PC-3 (cell line): ENCODE measurements around the gene MYLK3. TPM values are rescaled to one million over a fixed set of nuclear protein-coding genes. Genes with fewer than 3 reads are reported as not detected.

Experiments
- ATAC-seq: fragments of 200-7000 bp; cut with Tn5 transposase; 2 replicates; pipeline ENCODE4 v1.9.1; 2020; ENCODE audit warnings: mild to moderate bottlenecking, moderate library complexity
- BruUV-seq: library from RNA; stranded (reverse); fragments of 400-500 nt; replicated peaks from 2 replicates; lab custom pipeline; 2021; lab: Mats Ljungman, UMichigan
- CTCF ChIA-PET: fragments of 300-600 bp; sonication (Branson Sonifier 250); formaldehyde crosslinking; loops from one replicate; lab custom pipeline; 2022; ENCODE audit warnings: antibody characterized with exemption; lab: Charles Lee
- POLR2A ChIA-PET: fragments of 300-600 bp; sonication (Branson Sonifier 250); formaldehyde crosslinking; loops from one replicate; lab custom pipeline; 2022; ENCODE audit warnings: antibody characterized with exemption; ENCODE audit not compliant: unreplicated experiment; lab: Charles Lee
- DNase-seq: peaks from one replicate; pipeline ENCODE4 v3.0.0-alpha.2; 2015
- H2AFZ ChIP-seq: fragments of 300-600 bp; sonication (generic); 2 replicates; pipeline ENCODE4 v1.6.0; 2016; ENCODE audit warnings: antibody characterized with exemption, low read length
- H3F3A ChIP-seq: fragments of 300-600 bp; sonication (generic); one replicate; pipeline ENCODE4 v1.6.0; 2017; ENCODE audit warnings: antibody characterized with exemption, low read length, control low read depth, mild to moderate bottlenecking; ENCODE audit not compliant: unreplicated experiment
- H3K27ac ChIP-seq: fragments of 300-600 bp; sonication (generic); 2 replicates; pipeline ENCODE4 v1.5.1; 2016; ENCODE audit warnings: mild to moderate bottlenecking, low read length
- H3K27me3 ChIP-seq: fragments of 300-600 bp; sonication (generic); 2 replicates; pipeline ENCODE4 v1.6.1; 2016; ENCODE audit warnings: low read length, mixed read lengths
- H3K36me3 ChIP-seq: fragments of 300-600 bp; sonication (generic); 2 replicates; pipeline ENCODE4 v1.6.1; 2016; ENCODE audit warnings: low read depth, mixed run types, low read length, mixed read lengths
- H3K4me1 ChIP-seq: fragments of 300-600 bp; sonication (generic); 2 replicates; pipeline ENCODE4 v1.5.1; 2016; ENCODE audit warnings: low read length; ENCODE audit not compliant: insufficient read depth
- H3K4me2 ChIP-seq: fragments of 300-600 bp; sonication (generic); 2 replicates; pipeline ENCODE4 v1.6.0; 2016; ENCODE audit warnings: low read length
- H3K4me3 ChIP-seq: fragments of 300-600 bp; sonication (generic); 2 replicates; pipeline ENCODE4 v1.5.1; 2016; ENCODE audit warnings: mild to moderate bottlenecking, low read length, mixed read lengths
- H3K79me2 ChIP-seq: fragments of 300-600 bp; sonication (generic); 2 replicates; pipeline ENCODE4 v1.6.1; 2017; ENCODE audit warnings: low read length, mixed read lengths
- H3K9ac ChIP-seq: fragments of 300-600 bp; sonication (generic); 2 replicates; pipeline ENCODE4 v1.6.0; 2016; ENCODE audit warnings: mild to moderate bottlenecking, low read length
- H3K9me2 ChIP-seq: fragments of 300-600 bp; sonication (generic); replicated peaks from 2 replicates; pipeline ENCODE4 v1.6.1; 2016; ENCODE audit warnings: mixed run types, low read length, mixed read lengths
- H3K9me3 ChIP-seq: fragments of 300-600 bp; sonication (generic); 2 replicates; pipeline ENCODE4 v1.6.1; 2016; ENCODE audit warnings: low read length, mixed read lengths
- H4K20me1 ChIP-seq: fragments of 300-600 bp; sonication (generic); 2 replicates; pipeline ENCODE4 v1.6.1; 2016; ENCODE audit warnings: low read length, mixed read lengths
- EZH2 ChIP-seq: fragments of 300-600 bp; sonication (generic); IDR thresholded peaks from one replicate; pipeline ENCODE4 v1.6.1; 2017; ENCODE audit warnings: antibody characterized with exemption, mild to moderate bottlenecking, low read length; ENCODE audit not compliant: unreplicated experiment
- EZH2phosphoT487 ChIP-seq: fragments of 300-600 bp; sonication (generic); IDR thresholded peaks from 2 replicates; pipeline ENCODE4 v1.6.1; 2018; ENCODE audit warnings: mild to moderate bottlenecking, antibody characterized with exemption, low read length, borderline replicate concordance
- intact Hi-C: fragments of 100-400 bp; cut with micrococcal nuclease; formaldehyde crosslinking; loops from 2 replicates; pipeline ENCODE4 v1.9.0; 2023
- total RNA-seq: library from RNA; depleted of rRNA; stranded (reverse); fragments of >200 nt; gene quantifications from 2 replicates; pipeline ENCODE4 v1.2.3, GENCODE V29; 2014
- TF ChIP-seq, protein P1 (sequence below): fragments of 300-600 bp; sonication (generic); conservative IDR thresholded peaks from 2 replicates; pipeline ENCODE4 v1.5.1; 2017; ENCODE audit warnings: antibody characterized with exemption, low read depth, mild to moderate bottlenecking, low read length

Gene MYLK3
- total RNA-seq, 1 experiment from 2014 or later: under 0.01 TPM

GRCh38 chr16:46796764-46797269 lies 48.7 kb upstream of the MYLK3 start:
- H3K4me1 ChIP-seq: no peaks in the 10 kb centered on the region
- intact Hi-C loops: no loop called here
- H3K79me2 ChIP-seq: no peaks in the 10 kb centered on the region
- no peak overlapping the region for H3K4me2 ChIP-seq
- TF ChIP-seq, protein P1, sequence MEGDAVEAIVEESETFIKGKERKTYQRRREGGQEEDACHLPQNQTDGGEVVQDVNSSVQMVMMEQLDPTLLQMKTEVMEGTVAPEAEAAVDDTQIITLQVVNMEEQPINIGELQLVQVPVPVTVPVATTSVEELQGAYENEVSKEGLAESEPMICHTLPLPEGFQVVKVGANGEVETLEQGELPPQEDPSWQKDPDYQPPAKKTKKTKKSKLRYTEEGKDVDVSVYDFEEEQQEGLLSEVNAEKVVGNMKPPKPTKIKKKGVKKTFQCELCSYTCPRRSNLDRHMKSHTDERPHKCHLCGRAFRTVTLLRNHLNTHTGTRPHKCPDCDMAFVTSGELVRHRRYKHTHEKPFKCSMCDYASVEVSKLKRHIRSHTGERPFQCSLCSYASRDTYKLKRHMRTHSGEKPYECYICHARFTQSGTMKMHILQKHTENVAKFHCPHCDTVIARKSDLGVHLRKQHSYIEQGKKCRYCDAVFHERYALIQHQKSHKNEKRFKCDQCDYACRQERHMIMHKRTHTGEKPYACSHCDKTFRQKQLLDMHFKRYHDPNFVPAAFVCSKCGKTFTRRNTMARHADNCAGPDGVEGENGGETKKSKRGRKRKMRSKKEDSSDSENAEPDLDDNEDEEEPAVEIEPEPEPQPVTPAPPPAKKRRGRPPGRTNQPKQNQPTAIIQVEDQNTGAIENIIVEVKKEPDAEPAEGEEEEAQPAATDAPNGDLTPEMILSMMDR: no peak
- TF ChIP-seq EZH2: no peak
- no peak for TF ChIP-seq EZH2phosphoT487
- H3K9me3 ChIP-seq: no peaks in the 10 kb centered on the region
- ChIA-PET CTCF (no interaction called here), POLR2A (no interaction called here)
- H4K20me1 ChIP-seq: no peaks in the 10 kb centered on the region
- no peak overlapping the region for H3K4me3 ChIP-seq
- DNase-seq (no peak), ATAC-seq (no peak)
- no peaks in the 10 kb centered on the region for H3K27me3 ChIP-seq
- no peaks in the 10 kb centered on the region for H3K9me2 ChIP-seq
- H3F3A ChIP-seq: no peaks in the 10 kb centered on the region
- no peak overlapping the region for H2AFZ ChIP-seq
- no peak overlapping the region for H3K9ac ChIP-seq
- no peaks in the 10 kb centered on the region; the same call in 1 of the 2 replicates for H3K36me3 ChIP-seq
- no peak overlapping the region for H3K27ac ChIP-seq
- BruUV-seq: no TSS peak

DNA sequence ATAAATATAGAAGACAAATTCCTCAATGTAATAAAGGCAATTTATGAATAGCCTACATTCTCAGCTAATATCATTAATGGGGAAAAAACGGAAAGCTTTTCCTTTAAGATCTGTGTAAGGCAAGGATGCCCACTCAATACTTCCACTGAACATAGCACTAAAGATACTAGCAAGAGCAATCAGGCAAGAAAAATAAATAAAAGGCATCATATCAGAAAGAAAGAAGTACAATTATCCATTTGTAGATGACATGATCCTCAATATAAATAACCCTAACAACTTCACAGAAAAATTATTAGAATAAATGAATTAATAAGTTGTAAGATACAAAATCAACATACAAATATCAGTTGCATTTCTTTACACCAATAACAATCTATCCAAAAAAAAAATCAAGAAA lies 45.7 kb upstream of the MYLK3 start:
- Histone ChIP-seq H3K27me3 (no peaks in the 10 kb centered on the region), H3F3A (no peaks in the 10 kb centered on the region), H3K4me1 (peaks cover 3% of the 10 kb centered on the region; the same call in 1 of the 2 replicates), H3K4me2 (no peak overlapping the region), H3K36me3 (no peaks in the 10 kb centered on the region; the same call in 1 of the 2 replicates), H3K4me3 (no peak overlapping the region), H3K9me2 (no peaks in the 10 kb centered on the region), H4K20me1 (no peaks in the 10 kb centered on the region), H3K9me3 (no peaks in the 10 kb centered on the region), H3K27ac (no peak overlapping the region), H2AFZ (no peak overlapping the region), H3K79me2 (no peaks in the 10 kb centered on the region), H3K9ac (no peak overlapping the region)
- TF ChIP-seq EZH2phosphoT487: no peak
- TF ChIP-seq, protein P1: no peak
- ChIA-PET CTCF (no interaction called here), POLR2A (no interaction called here)
- DNase-seq: no peak
- intact Hi-C loops: no loop called here
- no TSS peak for BruUV-seq
- ATAC-seq: no peak

GRCh38 chr16:46790599-46791270 lies 42.6 kb upstream of the MYLK3 start:
- H3K4me2 ChIP-seq: peak overlapping the region; percentile 82
- H3K4me1 ChIP-seq: peaks cover 3% of the 10 kb centered on the region; the same call in 1 of the 2 replicates
- H3K9ac ChIP-seq: peak overlapping the region; percentile 45; the same call in 1 of the 2 replicates
- ATAC-seq (no peak; the same call in 1 of the 2 replicates), DNase-seq (no peak)
- no peaks in the 10 kb centered on the region for H3K27me3 ChIP-seq
- CTCF ChIA-PET: no interaction called here
- no peaks in the 10 kb centered on the region for H3K9me3 ChIP-seq
- POLR2A ChIA-PET: no interaction called here
- TSS peak; percentile 79 for BruUV-seq
- peak overlapping the region; percentile 74 for H3K4me3 ChIP-seq
- no peak overlapping the region for H3K27ac ChIP-seq
- H2AFZ ChIP-seq: peak overlapping the region; percentile 86; the same call in 1 of the 2 replicates
- no peaks in the 10 kb centered on the region for H4K20me1 ChIP-seq
- no peaks in the 10 kb centered on the region; the same call in 1 of the 2 replicates for H3K36me3 ChIP-seq
- H3K9me2 ChIP-seq: no peaks in the 10 kb centered on the region
- H3F3A ChIP-seq: no peaks in the 10 kb centered on the region
- TF ChIP-seq EZH2phosphoT487: no peak
- TF ChIP-seq, protein P1: no peak
- no peak for TF ChIP-seq EZH2
- intact Hi-C loops: no loop called here
- H3K79me2 ChIP-seq: no peaks in the 10 kb centered on the region
